ENCODE results near the gene ITPKA. TPM values are rescaled to one million over a fixed set of nuclear protein-coding genes. Genes with fewer than 3 reads are reported as not detected.

The ITPKA gene
- total RNA-seq, 1 experiment from 2014 or later = 6.3 TPM

GRCh38 chr15:41499109-41499851, 5.6 kb downstream of the ITPKA start:
- Histone ChIP-seq H3K4me1 (ENCODE audit: control insufficient read depth, insufficient read depth, low read length) (no peaks in the 10 kb centered on the region), H3K4me3 (ENCODE audit: low read depth in 2 of 2, low read length in 2 of 2) (no peak overlapping the region), H3K27ac (ENCODE audit: low read length) (no peak overlapping the region), H3K36me3 (ENCODE audit: control insufficient read depth, insufficient read depth, low read length) (no peaks in the 10 kb centered on the region), H3K27me3 (ENCODE audit: control insufficient read depth, insufficient read depth, low read length) (no peaks in the 10 kb centered on the region), H3K9me3 (ENCODE audit: control insufficient read depth, insufficient read depth, low read depth, low read length) (no peaks in the 10 kb centered on the region)
- TF ChIP-seq CTCF (IDR thresholded peaks at IDR 0.05) (no peak), TCF7L2 (IDR thresholded peaks at IDR 0.05; ENCODE audit: low read depth, low read length) (no peak), REST (IDR thresholded peaks at IDR 0.05; ENCODE audit: insufficient read depth in 1 of 2, low read depth in 2 of 2, low read length in 1 of 2) (no peak), SIN3A (IDR thresholded peaks at IDR 0.05; ENCODE audit: borderline replicate concordance, insufficient read depth, low read depth, low read length) (no peak), POLR2AphosphoS5 (IDR thresholded peaks at IDR 0.05; ENCODE audit: low read depth, low read length) (no peak)
- intact Hi-C loops (cut with micrococcal nuclease; ENCODE audit: unreplicated experiment) = no loop called here
- ChIA-PET CTCF (no interaction called here), POLR2A (no interaction called here)
- no TSS peak for BruUV-seq (replicated peaks)
- in situ Hi-C loops (cut with HindIII; ENCODE audit: low pct_unique_long_range_greater_than_20kb, low sequenced_read_pairs) = no loop called here
- DNase-seq (ENCODE audit: low read depth, low spot score) (no peak), ATAC-seq (no peak)

- BruUV-seq (replicated peaks) = no TSS peak
- ATAC-seq (no peak), DNase-seq (ENCODE audit: low read depth, low spot score) (no peak)
- no peaks in the 10 kb centered on the region for H3K27me3 ChIP-seq (ENCODE audit: control insufficient read depth, insufficient read depth, low read length)
- no peaks in the 10 kb centered on the region for H3K9me3 ChIP-seq (ENCODE audit: control insufficient read depth, insufficient read depth, low read depth, low read length)
- no peaks in the 10 kb centered on the region for H3K36me3 ChIP-seq (ENCODE audit: control insufficient read depth, insufficient read depth, low read length)
- in situ Hi-C loops (cut with HindIII; ENCODE audit: low pct_unique_long_range_greater_than_20kb, low sequenced_read_pairs) (no loop called here), intact Hi-C loops (cut with micrococcal nuclease; ENCODE audit: unreplicated experiment) (no loop called here)
- ChIA-PET POLR2A (no interaction called here), CTCF (no interaction called here)
- TF ChIP-seq CTCF (IDR thresholded peaks at IDR 0.05) = no peak
- no peak for TF ChIP-seq POLR2AphosphoS5 (IDR thresholded peaks at IDR 0.05; ENCODE audit: low read depth, low read length)
- TF ChIP-seq SIN3A (IDR thresholded peaks at IDR 0.05; ENCODE audit: borderline replicate concordance, insufficient read depth, low read depth, low read length) = no peak
- TF ChIP-seq REST (IDR thresholded peaks at IDR 0.05; ENCODE audit: insufficient read depth in 1 of 2, low read depth in 2 of 2, low read length in 1 of 2) = no peak
- no peak for TF ChIP-seq TCF7L2 (IDR thresholded peaks at IDR 0.05; ENCODE audit: low read depth, low read length)
- H3K4me3 ChIP-seq (ENCODE audit: low read depth in 2 of 2, low read length in 2 of 2) = no peak overlapping the region
- H3K27ac ChIP-seq (ENCODE audit: low read length) = no peak overlapping the region
- H3K4me1 ChIP-seq (ENCODE audit: control insufficient read depth, insufficient read depth, low read length) = no peaks in the 10 kb centered on the region
Measured at GRCh38 chr15:41501191-41501917, 7.7 kb downstream of the ITPKA start.

Data from Panc1 (cell line).